Measurements from ENCODE around the gene KRT6C.

The KRT6C gene

DNA sequence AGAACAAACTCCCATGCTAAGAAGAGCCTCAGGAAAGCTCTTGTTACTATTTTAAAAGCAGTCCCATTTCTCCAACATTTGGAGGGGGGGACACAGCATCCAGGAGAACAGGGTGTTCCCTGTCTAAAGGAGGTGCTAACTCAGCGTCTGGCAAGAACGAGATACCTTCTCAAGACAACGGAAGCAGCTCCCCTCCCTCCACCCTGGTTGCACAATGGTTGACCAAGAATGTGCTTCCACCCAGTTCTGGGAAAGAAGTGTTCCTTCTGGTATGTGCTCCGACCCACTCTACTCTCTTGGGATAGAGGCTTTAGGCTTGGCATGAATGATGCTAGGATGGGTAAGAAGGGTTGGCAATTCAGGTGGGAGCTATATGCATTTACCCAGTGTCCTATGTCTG is 20.9 kb upstream of the KRT6C start:
- no peak for ATAC-seq
- TF ChIP-seq ESRRG (CRISPR knock-in tag; IDR thresholded peaks at IDR 0.05), result no peak
- no peak for TF ChIP-seq SNAI2 (CRISPR knock-in tag; IDR thresholded peaks at IDR 0.05)
- no peak for TF ChIP-seq PPARA (CRISPR knock-in tag; IDR thresholded peaks at IDR 0.05; ENCODE audit: borderline replicate concordance)
- TF ChIP-seq ZFP3 (CRISPR knock-in tag; IDR thresholded peaks at IDR 0.05), result no peak
- TF ChIP-seq ZNF8 (CRISPR knock-in tag; IDR thresholded peaks at IDR 0.05), result no peak
- no peak for TF ChIP-seq ARNTL (CRISPR knock-in tag; IDR thresholded peaks at IDR 0.05; ENCODE audit: borderline replicate concordance, low read depth)
- TF ChIP-seq, protein P1, sequence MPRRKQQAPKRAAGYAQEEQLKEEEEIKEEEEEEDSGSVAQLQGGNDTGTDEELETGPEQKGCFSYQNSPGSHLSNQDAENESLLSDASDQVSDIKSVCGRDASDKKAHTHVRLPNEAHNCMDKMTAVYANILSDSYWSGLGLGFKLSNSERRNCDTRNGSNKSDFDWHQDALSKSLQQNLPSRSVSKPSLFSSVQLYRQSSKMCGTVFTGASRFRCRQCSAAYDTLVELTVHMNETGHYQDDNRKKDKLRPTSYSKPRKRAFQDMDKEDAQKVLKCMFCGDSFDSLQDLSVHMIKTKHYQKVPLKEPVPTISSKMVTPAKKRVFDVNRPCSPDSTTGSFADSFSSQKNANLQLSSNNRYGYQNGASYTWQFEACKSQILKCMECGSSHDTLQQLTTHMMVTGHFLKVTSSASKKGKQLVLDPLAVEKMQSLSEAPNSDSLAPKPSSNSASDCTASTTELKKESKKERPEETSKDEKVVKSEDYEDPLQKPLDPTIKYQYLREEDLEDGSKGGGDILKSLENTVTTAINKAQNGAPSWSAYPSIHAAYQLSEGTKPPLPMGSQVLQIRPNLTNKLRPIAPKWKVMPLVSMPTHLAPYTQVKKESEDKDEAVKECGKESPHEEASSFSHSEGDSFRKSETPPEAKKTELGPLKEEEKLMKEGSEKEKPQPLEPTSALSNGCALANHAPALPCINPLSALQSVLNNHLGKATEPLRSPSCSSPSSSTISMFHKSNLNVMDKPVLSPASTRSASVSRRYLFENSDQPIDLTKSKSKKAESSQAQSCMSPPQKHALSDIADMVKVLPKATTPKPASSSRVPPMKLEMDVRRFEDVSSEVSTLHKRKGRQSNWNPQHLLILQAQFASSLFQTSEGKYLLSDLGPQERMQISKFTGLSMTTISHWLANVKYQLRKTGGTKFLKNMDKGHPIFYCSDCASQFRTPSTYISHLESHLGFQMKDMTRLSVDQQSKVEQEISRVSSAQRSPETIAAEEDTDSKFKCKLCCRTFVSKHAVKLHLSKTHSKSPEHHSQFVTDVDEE (CRISPR knock-in tag; IDR thresholded peaks at IDR 0.05), result no peak
- no peak for TF ChIP-seq ISL1 (CRISPR knock-in tag; IDR thresholded peaks at IDR 0.05)
- TF ChIP-seq, protein P2, sequence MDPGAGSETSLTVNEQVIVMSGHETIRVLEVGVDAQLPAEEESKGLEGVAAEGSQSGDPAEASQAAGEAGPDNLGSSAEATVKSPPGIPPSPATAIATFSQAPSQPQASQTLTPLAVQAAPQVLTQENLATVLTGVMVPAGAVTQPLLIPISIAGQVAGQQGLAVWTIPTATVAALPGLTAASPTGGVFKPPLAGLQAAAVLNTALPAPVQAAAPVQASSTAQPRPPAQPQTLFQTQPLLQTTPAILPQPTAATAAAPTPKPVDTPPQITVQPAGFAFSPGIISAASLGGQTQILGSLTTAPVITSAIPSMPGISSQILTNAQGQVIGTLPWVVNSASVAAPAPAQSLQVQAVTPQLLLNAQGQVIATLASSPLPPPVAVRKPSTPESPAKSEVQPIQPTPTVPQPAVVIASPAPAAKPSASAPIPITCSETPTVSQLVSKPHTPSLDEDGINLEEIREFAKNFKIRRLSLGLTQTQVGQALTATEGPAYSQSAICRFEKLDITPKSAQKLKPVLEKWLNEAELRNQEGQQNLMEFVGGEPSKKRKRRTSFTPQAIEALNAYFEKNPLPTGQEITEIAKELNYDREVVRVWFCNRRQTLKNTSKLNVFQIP (CRISPR knock-in tag; IDR thresholded peaks at IDR 0.05; ENCODE audit: borderline replicate concordance, low read depth), result no peak
- no peak for TF ChIP-seq BACH2 (CRISPR knock-in tag; IDR thresholded peaks at IDR 0.05; ENCODE audit: borderline replicate concordance)
- TF ChIP-seq, protein P3, sequence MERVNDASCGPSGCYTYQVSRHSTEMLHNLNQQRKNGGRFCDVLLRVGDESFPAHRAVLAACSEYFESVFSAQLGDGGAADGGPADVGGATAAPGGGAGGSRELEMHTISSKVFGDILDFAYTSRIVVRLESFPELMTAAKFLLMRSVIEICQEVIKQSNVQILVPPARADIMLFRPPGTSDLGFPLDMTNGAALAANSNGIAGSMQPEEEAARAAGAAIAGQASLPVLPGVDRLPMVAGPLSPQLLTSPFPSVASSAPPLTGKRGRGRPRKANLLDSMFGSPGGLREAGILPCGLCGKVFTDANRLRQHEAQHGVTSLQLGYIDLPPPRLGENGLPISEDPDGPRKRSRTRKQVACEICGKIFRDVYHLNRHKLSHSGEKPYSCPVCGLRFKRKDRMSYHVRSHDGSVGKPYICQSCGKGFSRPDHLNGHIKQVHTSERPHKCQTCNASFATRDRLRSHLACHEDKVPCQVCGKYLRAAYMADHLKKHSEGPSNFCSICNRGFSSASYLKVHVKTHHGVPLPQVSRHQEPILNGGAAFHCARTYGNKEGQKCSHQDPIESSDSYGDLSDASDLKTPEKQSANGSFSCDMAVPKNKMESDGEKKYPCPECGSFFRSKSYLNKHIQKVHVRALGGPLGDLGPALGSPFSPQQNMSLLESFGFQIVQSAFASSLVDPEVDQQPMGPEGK (CRISPR knock-in tag; IDR thresholded peaks at IDR 0.05; ENCODE audit: borderline replicate concordance), result no peak
- TF ChIP-seq ZNF565 (CRISPR knock-in tag; conservative IDR thresholded peaks at IDR 0.05; ENCODE audit: low read depth), result no peak
- no peak for TF ChIP-seq OSR1 (CRISPR knock-in tag; IDR thresholded peaks at IDR 0.05)
- TF ChIP-seq TOX (CRISPR knock-in tag; IDR thresholded peaks at IDR 0.05; ENCODE audit: borderline replicate concordance), result no peak
- no peak for TF ChIP-seq ZC3H10 (CRISPR knock-in tag; IDR thresholded peaks at IDR 0.05)
- no peak for TF ChIP-seq ZFP30 (CRISPR knock-in tag; IDR thresholded peaks at IDR 0.05)
- TF ChIP-seq, protein P4, sequence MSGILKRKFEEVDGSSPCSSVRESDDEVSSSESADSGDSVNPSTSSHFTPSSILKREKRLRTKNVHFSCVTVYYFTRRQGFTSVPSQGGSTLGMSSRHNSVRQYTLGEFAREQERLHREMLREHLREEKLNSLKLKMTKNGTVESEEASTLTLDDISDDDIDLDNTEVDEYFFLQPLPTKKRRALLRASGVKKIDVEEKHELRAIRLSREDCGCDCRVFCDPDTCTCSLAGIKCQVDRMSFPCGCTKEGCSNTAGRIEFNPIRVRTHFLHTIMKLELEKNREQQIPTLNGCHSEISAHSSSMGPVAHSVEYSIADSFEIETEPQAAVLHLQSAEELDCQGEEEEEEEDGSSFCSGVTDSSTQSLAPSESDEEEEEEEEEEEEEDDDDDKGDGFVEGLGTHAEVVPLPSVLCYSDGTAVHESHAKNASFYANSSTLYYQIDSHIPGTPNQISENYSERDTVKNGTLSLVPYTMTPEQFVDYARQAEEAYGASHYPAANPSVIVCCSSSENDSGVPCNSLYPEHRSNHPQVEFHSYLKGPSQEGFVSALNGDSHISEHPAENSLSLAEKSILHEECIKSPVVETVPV (CRISPR knock-in tag; IDR thresholded peaks at IDR 0.05), result no peak
- no peak for TF ChIP-seq CSDC2 (CRISPR knock-in tag; IDR thresholded peaks at IDR 0.05)
- no peak for TF ChIP-seq TCF4 (CRISPR knock-in tag; IDR thresholded peaks at IDR 0.05; ENCODE audit: borderline replicate concordance)

DNA sequence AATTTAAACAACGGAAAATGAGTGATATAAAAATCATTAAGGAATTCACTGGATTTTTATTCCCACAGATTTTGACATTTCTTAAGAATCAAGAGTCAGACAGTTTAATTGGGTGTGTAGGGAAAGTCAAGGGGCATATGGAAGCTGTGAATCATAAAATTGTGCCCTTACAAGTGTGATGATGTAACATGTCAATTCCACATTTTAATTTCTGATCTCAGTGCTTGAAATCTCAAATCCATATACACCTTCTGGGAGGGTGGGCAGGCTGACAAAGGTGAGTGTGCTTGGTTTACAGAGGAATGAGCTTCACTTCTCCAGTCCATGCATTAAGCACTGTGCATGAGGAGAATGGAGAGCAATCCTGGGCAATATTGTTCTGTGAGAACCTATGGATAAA is 20.5 kb upstream of the KRT6C start:
- no peak for ATAC-seq
- TF ChIP-seq TCF4 (CRISPR knock-in tag; IDR thresholded peaks at IDR 0.05; ENCODE audit: borderline replicate concordance), result no peak
- no peak for TF ChIP-seq ISL1 (CRISPR knock-in tag; IDR thresholded peaks at IDR 0.05)
- TF ChIP-seq PPARA (CRISPR knock-in tag; IDR thresholded peaks at IDR 0.05; ENCODE audit: borderline replicate concordance), result no peak
- no peak for TF ChIP-seq ARNTL (CRISPR knock-in tag; IDR thresholded peaks at IDR 0.05; ENCODE audit: borderline replicate concordance, low read depth)
- TF ChIP-seq ZC3H10 (CRISPR knock-in tag; IDR thresholded peaks at IDR 0.05), result no peak
- TF ChIP-seq, protein P2 (CRISPR knock-in tag; IDR thresholded peaks at IDR 0.05; ENCODE audit: borderline replicate concordance, low read depth), result no peak
- no peak for TF ChIP-seq ZFP3 (CRISPR knock-in tag; IDR thresholded peaks at IDR 0.05)
- no peak for TF ChIP-seq ZNF70 (CRISPR knock-in tag; IDR thresholded peaks at IDR 0.05)
- TF ChIP-seq, protein P4 (CRISPR knock-in tag; IDR thresholded peaks at IDR 0.05), result no peak
- TF ChIP-seq, protein P3 (CRISPR knock-in tag; IDR thresholded peaks at IDR 0.05; ENCODE audit: borderline replicate concordance), result no peak
- TF ChIP-seq, protein P5, sequence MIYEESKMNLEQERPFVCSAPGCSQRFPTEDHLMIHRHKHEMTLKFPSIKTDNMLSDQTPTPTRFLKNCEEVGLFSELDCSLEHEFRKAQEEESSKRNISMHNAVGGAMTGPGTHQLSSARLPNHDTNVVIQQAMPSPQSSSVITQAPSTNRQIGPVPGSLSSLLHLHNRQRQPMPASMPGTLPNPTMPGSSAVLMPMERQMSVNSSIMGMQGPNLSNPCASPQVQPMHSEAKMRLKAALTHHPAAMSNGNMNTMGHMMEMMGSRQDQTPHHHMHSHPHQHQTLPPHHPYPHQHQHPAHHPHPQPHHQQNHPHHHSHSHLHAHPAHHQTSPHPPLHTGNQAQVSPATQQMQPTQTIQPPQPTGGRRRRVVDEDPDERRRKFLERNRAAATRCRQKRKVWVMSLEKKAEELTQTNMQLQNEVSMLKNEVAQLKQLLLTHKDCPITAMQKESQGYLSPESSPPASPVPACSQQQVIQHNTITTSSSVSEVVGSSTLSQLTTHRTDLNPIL (CRISPR knock-in tag; IDR thresholded peaks at IDR 0.05; ENCODE audit: low read depth), result no peak
